PC-9 (cell line): ENCODE results near the gene PSKH1.

Source experiments
- CTCF ChIP-seq: fragments of 200-600 bp; sonication (generic); conservative IDR thresholded peaks from 2 replicates; pipeline ENCODE4 v1.6.1; 2017; ENCODE audit warnings: mixed run types, antibody characterized with exemption, mild to moderate bottlenecking, moderate library complexity
- EZH2 ChIP-seq: fragments of 200-600 bp; sonication (generic); IDR thresholded peaks from 2 replicates; pipeline ENCODE4 v1.8.0; 2017; ENCODE audit warnings: antibody characterized with exemption, low read depth

- TF ChIP-seq CTCF (no peak), EZH2 (no peak)
Measured at GRCh38 chr16:67922740-67923139, 29.7 kb downstream of the PSKH1 start.
